Memory B cell (primary cell): ENCODE data around the gene KCNK10.

Experiments used
- ATAC-seq: fragments of 150-1000 bp; cut with Tn5 transposase; 2 replicates; pipeline ENCODE4 v1.10.0; 2021; ENCODE audit warnings: low read depth, mild to moderate bottlenecking, moderate library complexity
- DNase-seq, 2 donors: peaks; one replicate each; pipeline ENCODE4 v3.0.0; 2022; ENCODE audit warnings: low spot score in 2 of 2
- H3K27ac Mint-ChIP-seq: one replicate; pipeline ENCODE4 v1.8.0; 2022; ENCODE audit warnings: mild to moderate bottlenecking, moderate library complexity, mixed read lengths
- H3K27me3 Mint-ChIP-seq: one replicate; pipeline ENCODE4 v1.8.0; 2022; ENCODE audit warnings: mixed read lengths
- H3K36me3 Mint-ChIP-seq: one replicate; pipeline ENCODE4 v1.8.0; 2022; ENCODE audit warnings: mild to moderate bottlenecking, mixed read lengths
- H3K4me1 Mint-ChIP-seq: one replicate; pipeline ENCODE4 v1.8.0; 2022; ENCODE audit warnings: mixed read lengths
- H3K4me3 Mint-ChIP-seq: one replicate; pipeline ENCODE4 v1.8.0; 2022; ENCODE audit warnings: mild to moderate bottlenecking, moderate library complexity, mixed read lengths
- H3K9me3 Mint-ChIP-seq: one replicate; pipeline ENCODE4 v1.8.0; 2022; ENCODE audit warnings: mixed read lengths

KCNK10 gene

DNA sequence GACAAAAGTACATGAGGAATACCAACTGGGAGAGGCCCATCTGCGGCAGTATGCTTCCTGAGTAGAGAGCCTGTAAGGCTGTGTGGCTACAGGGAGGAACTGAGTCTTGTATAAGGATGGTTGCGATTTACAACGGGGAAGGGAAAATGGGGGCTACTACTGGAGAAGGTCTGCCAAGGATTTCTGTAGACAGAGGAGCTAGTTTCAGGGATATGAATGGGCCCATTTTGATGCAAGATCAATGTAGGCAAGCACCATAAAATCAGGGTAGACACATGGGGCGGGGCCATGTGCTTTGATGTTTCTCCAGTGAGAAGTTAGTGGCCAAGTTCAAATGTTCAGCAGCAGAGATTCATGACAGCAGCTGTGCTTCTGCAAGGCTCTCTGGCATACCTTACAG is 168.7 kb downstream of the KCNK10 start:
- no peaks in the 10 kb centered on the region for H3K4me1 Mint-ChIP-seq
- H3K9me3 Mint-ChIP-seq: no peaks in the 10 kb centered on the region
- H3K27ac Mint-ChIP-seq: no peak overlapping the region
- H3K4me3 Mint-ChIP-seq: no peak overlapping the region
- H3K36me3 Mint-ChIP-seq: no peaks in the 10 kb centered on the region
- H3K27me3 Mint-ChIP-seq: peaks cover 10% of the 10 kb centered on the region
- no peak for DNase-seq
- ATAC-seq: no peak

GRCh38 chr14:88146881-88147649 is 176.0 kb downstream of the KCNK10 start:
- ATAC-seq: no peak
- no peak overlapping the region for H3K4me3 Mint-ChIP-seq

DNA sequence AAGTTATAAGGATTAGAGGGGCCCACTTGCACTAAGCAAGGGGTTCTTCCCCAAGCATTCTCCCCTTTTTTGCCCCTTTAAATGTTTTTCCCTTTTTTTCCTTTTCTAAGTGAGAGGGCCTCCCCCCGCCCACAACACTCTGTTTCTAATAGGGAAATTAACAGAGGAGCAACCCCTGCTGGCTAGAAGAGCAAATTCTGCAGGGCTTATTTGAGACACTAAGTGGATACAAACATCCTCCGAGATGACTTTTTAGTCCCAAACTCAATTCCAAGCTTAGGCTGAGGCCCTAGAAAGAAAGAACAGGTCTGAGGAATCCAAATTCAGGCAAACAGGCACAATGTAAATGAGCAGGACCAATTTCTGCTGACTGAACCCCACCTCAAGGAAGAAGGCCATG is 179.3 kb downstream of the KCNK10 start:
- no peak for DNase-seq
- Mint-ChIP-seq H3K27ac (no peak overlapping the region), H3K9me3 (no peaks in the 10 kb centered on the region), H3K36me3 (no peaks in the 10 kb centered on the region), H3K27me3 (peaks cover 7% of the 10 kb centered on the region), H3K4me3 (no peak overlapping the region), H3K4me1 (no peaks in the 10 kb centered on the region)
- no peak for ATAC-seq

More at GRCh38 chr14:88146881-88147649, 176.0 kb downstream of the KCNK10 start:
- peaks cover 6% of the 10 kb centered on the region for H3K27me3 Mint-ChIP-seq
- no peaks in the 10 kb centered on the region for H3K4me1 Mint-ChIP-seq
- H3K36me3 Mint-ChIP-seq: no peaks in the 10 kb centered on the region
- H3K27ac Mint-ChIP-seq: no peak overlapping the region
- no peaks in the 10 kb centered on the region for H3K9me3 Mint-ChIP-seq
- DNase-seq: no peak

DNA sequence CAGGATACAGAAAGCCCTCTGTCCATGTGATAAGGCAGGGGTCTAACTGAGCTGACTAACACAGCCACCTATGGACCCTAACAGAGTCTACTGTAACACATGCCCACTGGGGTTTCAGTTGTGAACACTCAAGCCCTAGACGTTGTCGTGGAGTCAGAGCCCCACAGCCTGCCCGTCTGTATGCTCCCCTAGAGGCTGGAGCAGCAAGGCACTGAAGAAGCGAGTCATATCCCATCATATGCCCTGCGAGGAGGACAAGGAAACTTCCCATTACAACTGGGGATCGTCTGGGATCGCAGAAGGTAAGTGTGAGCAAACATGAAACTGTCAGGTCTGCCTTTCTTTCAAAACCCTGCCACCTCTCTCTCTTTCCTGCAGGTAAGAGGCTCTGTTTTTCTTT is 180.1 kb downstream of the KCNK10 start:
- Mint-ChIP-seq H3K9me3 (no peaks in the 10 kb centered on the region), H3K4me1 (no peaks in the 10 kb centered on the region), H3K27me3 (peaks cover 8% of the 10 kb centered on the region), H3K27ac (no peak overlapping the region), H3K4me3 (no peak overlapping the region), H3K36me3 (no peaks in the 10 kb centered on the region)
- no peak for ATAC-seq
- DNase-seq: no peak

DNA sequence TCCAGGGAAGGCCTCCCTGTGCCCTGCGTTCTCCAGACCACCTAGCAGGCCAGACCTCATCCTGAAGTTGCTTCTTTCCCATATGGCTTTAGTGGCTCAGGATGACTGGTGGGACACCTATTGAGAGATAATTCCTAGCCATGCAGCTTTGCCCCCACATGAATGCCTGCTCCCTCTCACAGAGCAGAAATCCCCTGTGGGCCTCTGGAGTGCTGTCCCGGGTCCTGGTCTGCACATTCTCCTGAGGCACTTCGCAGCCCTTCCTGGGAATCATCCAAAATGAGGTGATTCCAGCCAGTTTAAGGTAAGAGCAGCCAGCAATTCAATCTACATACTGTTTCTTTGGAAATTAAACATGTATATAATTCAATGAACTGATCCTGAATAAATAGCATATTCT is 182.2 kb downstream of the KCNK10 start:
- Mint-ChIP-seq H3K27me3 (peaks cover 6% of the 10 kb centered on the region), H3K9me3 (no peaks in the 10 kb centered on the region), H3K27ac (no peak overlapping the region), H3K4me3 (no peak overlapping the region), H3K36me3 (no peaks in the 10 kb centered on the region), H3K4me1 (peaks cover 5% of the 10 kb centered on the region)
- ATAC-seq (no peak), DNase-seq (no peak)

DNA sequence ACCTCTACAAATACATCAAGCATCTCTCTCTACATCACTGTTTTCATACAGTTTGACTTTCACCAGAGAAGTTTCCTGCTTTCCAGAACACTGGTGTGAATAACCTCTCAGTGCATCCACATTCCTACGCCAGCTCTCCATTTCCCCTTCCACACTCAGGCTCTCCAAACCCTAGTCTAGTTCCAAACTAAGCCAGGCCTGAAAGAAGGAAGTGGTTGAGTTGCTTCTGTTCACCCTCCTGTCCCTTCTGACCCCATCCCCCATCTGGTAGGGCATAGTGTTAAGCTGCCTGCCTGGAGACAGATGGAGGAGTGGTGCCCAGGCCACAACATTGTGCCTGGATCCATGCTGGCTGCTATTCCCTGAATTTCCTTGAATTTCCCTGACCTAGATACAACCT is 185.7 kb downstream of the KCNK10 start:
- no peak overlapping the region for H3K27ac Mint-ChIP-seq
- peaks cover 4% of the 10 kb centered on the region for H3K9me3 Mint-ChIP-seq
- H3K36me3 Mint-ChIP-seq: peaks cover 2% of the 10 kb centered on the region
- peaks cover 11% of the 10 kb centered on the region for H3K27me3 Mint-ChIP-seq
- peaks cover 5% of the 10 kb centered on the region for H3K4me1 Mint-ChIP-seq
- H3K4me3 Mint-ChIP-seq: no peak overlapping the region
- ATAC-seq: no peak
- DNase-seq: no peak
